ENCODE measurements around the gene RNF123.
A peak's percentile ranks its signal among the peaks of the same experiment; 100 is the strongest.

Gene RNF123

DNA sequence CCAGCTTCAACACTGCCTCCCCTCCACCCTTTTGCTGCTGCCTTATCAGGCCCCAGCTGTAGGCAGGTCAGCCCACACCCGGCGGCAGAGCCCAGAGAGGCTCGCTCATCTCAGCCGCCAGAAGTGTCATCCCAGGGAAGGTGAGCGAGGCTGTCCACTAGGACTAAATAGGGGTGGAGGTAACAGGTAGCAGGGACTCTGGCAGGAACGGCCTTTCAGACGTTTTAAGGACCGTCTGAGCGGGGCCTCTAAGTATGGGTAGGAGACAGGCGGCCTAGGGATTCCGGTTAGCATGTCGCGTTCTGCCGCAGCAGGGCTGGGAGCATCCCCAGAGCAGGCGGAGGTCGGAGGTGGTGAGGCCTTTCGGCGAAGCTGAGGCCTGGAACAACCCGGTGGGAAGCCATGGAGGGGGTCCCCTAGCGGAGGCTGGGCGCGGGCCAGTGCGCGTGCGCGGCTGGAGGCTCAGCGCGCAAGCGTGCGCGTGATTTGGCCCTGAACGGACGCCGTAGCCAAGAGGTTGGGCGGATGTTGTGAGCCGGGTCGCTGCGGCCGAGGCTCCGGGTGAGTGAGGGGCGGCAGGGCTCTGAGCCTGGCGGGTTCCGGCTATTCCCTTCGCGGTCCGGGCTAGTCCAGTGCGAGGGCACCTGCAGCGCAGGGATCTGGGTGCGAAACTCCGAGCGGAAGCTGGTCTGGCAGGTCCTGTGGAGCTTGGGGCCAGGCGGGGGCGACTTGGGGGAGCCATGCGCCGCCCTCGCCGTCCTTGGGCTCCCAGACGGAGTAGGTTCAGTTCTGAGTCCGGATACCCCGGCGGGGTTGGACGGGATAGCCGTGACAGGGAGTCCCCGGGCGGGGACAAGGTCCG is at the start of gene RNF123, which contains the start of gene MST1:
Gene RNF123 (plus strand): TSS at position 512 of the 862 bp plus-strand sequence. CDS start 1,609 bp downstream, outside the sequence.
Gene MST1 (minus strand): TSS at position 429 of the 862 bp plus-strand sequence. CDS start 783 bp downstream, outside the sequence.
- DNase-seq (ENCODE audit: low read depth): peak; percentile 90

DNA sequence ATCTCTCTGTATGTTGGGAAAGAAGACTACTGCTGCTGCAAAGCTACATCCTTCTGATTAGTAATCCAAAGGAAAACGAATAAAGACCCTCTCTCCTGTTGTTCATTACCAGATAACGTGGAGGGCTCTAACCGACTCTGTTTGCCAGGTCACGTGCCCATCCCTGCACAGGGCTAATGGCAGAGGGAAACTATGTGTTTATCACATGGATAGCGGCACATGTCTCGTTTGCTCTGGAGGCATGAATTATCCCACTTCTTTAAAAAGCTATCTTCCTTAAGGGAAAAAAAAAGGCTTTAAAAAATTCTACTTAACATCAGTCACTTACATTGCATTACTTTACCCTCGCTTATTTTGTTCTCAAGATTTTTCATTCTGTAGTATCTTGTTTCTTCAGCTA is 48.1 kb upstream of the RNF123 start:
- DNase-seq (ENCODE audit: low read depth): no peak

DNA sequence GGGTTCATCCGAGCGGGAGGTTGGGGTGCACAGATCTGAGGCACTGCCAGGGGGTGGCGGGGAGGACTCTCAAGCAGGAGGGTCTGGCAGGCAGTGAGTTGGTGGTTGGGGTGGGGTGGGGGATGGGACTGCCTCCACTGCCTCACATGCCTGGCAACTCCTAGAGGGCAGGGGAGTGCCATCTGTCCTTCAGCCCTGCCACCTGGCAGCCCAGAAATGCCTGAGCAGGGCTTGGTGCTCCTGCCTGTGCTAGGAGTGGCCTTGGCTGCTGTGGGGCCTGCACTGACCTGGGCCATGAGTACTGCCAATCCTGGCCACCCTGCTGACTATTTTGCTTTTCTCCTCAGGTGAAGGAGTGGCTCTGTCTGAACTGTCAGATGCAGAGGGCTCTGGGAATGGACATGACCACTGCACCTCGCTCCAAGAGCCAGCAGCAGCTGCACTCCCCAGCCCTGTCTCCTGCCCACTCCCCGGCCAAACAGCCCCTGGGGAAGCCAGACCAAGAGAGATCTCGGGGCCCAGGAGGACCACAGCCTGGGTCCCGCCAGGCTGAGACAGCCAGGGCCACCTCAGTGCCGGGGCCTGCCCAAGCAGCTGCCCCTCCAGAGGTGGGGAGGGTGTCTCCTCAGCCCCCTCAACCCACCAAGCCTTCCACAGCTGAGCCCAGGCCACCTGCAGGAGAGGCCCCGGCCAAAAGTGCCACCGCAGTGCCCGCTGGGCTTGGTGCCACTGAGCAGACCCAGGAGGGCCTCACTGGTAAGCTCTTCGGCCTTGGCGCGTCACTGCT is 47.2 kb upstream of the RNF123 start:
- no peak for DNase-seq (ENCODE audit: low read depth)

DNA sequence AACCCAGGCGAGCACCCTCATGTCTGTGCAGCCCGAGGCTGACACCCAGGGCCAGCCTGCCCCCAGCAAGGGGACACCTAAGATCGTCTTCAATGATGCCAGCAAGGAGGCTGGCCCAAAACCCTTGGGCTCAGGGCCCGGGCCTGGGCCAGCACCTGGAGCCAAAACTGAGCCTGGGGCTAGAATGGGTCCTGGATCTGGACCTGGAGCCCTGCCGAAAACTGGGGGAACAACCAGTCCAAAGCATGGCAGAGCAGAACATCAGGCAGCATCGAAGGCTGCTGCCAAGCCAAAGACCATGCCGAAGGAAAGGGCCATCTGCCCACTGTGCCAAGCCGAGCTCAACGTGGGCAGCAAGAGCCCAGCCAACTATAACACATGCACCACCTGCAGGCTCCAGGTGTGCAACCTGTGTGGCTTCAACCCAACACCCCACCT is 46.6 kb upstream of the RNF123 start:
- DNase-seq (ENCODE audit: low read depth): no peak

DNA sequence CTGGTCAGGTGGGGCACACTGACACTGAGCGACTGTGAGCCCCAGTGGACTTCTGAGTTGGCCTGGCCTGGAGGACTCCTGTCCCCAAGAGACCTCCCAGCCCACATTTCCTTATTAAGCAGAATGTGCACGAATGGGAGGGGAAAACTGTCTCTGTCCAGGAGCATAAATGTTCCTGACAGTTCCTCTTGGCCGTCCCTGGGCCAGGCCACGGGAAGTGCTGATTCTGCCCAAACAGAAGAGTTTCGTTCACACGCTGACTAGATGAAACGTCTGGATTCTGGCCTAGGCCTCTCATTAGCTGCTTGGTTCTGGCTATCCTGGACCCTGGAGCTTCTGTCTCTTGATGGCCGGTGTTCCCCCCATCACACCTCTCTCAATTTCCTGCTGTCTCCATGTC is 44.7 kb upstream of the RNF123 start:
- no peak for DNase-seq (ENCODE audit: low read depth)

DNA sequence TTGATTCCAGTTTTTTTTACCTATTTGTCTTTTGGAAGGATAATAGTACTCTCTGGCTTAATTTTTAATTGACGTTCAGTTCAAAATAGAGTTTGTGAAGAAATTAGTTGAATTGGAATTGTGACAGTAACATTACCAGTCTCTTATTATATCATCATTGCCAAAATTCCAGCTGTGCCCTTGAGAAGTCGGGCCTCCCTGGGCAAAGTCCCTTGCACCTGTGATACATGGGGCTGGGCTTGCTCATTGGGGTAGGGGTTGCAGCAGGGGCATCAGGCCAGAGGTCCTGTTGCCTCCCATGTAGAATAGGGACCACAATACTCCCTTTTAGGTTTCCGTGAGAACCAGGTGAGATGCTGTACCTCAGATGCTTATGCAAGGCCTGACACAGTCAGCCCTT is 43.1 kb upstream of the RNF123 start:
- DNase-seq (ENCODE audit: low read depth): no peak

DNA sequence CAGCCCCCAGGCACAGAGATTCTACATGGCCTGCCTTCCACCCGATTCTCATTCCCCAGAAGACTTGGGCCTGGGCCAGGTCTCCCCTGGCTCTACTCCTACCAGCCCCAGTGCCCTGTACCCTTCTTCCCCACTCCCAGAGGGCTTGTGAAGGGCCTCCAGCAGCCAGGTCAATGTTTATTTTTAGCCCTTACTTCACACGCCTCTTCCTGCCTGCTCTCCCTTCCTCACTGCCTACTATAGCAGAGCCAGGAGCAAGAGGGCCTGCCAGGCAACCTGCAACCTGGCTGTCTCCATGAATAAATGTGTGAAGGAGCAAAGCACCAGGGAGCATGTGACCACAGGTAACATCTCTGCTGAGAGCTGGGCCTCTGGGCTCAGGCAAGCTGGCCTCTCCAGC is 41.6 kb upstream of the RNF123 start:
- DNase-seq (ENCODE audit: low read depth): no peak

DNA sequence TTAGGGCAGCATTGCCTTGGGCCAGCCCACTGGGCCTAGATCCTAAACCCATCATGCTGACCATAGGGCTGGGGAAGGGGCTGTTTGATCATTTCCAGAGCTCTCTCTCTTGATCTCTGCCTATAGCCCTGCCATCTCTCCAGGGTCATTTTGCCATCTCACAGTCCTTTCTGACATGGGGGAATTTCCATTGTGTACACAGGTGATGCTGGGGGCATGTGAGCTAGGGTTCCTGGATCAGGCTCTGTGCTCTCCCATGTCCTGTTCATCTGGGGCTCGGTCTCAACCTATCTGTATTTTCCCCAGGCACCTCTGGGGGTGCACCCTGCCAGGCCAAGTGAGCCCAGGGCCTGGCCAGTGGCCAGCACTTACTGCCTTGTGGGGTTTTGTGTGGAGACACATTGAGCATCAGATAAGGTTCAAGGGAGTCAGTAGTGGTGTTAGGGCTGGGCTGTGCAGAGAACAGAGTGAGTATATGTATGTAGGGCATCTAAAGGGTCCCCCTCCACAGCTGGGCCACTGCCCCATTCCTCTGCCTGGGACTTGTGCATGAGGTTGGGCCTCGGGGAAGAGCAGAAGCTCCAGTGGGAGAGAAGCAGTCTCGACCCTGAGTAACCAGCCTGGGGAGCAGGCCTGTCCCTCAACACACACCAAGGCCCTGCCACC is 40.9 kb upstream of the RNF123 start:
- no peak for DNase-seq (ENCODE audit: low read depth)

DNA sequence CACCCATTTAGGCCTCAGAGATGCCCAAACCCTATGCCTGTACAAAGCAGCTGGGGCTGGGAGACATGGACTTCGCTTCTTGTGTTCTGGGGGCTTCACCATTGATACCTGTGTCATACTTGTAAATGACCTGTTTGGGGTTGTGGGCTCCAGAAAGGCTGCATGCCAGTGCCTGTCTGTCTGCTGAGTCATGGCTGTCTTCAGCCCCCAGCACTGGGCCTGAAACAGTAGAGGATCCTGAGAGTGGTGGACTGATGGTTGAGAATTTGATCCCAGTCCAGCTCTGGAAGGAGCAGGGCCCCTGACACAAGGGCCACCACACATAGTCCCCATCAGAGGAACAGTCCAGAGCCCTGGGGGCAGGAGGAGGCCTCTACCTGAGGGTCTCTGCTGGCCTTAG is 39.8 kb upstream of the RNF123 start:
- DNase-seq (ENCODE audit: low read depth): no peak

DNA sequence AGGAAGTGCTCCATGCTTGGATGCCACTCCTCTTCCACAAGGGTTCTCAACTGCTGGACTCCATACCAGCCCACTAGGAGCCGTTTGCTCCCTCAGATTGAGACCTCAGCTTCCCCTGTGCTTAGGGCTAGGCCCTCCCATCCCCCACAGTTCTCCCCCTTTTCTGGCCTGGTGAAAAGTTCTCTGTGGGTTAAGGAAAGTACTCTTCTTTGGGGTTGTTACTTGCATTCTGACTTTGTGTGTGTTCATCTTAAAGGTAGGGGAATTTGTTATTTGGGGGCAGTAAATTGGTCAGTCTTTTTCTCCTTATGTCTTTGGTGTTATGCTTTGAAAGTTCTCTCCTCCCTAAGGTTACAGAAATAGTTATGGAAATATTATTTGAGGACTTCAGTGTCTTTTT is 39.2 kb upstream of the RNF123 start:
- DNase-seq (ENCODE audit: low read depth): no peak

DNA sequence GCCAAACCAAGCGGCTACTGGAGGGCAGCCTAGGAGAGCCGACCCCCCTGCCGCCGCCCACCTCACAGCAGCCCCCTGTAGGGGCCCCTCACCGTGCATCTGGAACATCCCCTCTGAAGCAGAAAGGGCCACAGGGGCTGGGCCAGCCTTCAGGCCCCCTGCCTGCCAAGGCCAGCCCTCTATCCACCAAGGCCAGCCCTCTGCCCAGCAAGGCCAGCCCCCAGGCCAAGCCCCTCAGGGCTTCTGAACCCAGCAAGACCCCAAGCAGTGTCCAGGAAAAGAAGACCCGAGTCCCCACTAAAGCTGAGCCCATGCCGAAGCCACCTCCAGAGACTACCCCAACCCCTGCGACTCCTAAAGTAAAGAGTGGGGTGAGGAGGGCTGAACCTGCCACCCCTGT is 38.7 kb upstream of the RNF123 start:
- DNase-seq (ENCODE audit: low read depth): no peak

DNA sequence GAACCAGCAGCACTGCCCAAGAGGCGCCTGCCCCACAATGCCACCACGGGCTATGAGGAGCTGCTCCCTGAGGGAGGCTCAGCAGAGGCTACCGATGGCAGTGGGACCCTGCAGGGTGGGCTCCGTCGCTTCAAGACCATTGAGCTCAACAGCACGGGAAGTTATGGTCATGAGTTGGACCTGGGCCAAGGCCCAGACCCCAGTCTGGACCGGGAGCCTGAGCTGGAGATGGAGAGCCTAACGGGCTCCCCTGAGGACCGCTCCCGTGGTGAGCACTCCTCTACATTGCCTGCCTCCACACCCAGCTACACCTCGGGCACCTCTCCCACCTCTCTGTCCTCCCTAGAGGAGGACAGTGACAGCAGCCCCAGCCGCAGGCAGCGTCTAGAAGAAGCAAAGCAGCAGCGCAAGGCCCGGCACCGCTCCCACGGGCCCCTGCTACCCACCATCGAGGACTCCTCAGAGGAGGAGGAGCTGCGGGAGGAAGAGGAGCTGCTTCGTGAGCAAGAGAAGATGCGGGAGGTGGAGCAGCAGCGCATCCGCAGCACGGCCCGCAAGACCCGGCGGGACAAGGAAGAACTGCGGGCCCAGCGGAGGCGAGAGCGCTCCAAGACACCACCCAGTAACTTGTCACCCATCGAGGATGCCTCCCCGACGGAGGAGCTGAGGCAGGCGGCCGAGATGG is 37.0 kb upstream of the RNF123 start:
- no peak for DNase-seq (ENCODE audit: low read depth)

DNA sequence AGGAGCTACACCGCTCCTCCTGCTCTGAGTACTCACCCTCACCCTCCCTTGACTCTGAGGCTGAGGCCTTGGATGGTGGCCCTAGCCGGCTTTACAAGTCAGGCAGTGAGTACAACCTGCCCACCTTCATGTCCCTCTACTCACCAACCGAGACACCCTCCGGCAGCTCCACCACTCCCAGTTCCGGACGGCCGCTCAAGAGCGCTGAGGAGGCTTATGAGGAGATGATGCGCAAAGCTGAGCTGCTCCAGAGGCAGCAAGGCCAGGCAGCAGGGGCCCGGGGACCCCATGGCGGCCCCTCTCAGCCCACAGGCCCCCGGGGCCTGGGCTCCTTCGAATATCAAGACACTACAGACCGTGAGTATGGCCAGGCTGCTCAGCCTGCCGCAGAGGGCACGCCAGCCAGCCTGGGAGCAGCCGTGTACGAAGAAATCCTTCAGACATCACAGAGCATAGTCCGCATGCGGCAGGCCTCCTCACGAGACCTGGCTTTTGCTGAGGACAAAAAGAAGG is 36.4 kb upstream of the RNF123 start:
- no peak for DNase-seq (ENCODE audit: low read depth)

DNA sequence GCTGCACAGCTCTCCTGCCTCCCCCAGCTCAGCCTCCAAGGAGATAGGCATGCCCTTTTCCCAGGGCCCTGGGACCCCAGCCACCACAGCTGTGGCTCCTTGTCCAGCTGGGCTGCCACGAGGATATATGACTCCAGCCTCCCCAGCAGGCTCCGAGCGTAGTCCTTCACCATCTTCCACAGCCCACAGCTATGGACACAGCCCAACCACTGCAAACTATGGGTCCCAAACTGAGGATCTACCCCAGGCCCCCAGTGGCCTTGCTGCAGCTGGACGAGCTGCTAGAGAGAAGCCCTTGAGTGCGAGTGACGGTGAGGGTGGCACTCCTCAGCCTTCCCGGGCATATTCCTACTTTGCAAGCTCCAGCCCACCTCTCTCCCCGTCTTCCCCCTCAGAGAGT is 35.7 kb upstream of the RNF123 start:
- DNase-seq (ENCODE audit: low read depth): no peak

DNA sequence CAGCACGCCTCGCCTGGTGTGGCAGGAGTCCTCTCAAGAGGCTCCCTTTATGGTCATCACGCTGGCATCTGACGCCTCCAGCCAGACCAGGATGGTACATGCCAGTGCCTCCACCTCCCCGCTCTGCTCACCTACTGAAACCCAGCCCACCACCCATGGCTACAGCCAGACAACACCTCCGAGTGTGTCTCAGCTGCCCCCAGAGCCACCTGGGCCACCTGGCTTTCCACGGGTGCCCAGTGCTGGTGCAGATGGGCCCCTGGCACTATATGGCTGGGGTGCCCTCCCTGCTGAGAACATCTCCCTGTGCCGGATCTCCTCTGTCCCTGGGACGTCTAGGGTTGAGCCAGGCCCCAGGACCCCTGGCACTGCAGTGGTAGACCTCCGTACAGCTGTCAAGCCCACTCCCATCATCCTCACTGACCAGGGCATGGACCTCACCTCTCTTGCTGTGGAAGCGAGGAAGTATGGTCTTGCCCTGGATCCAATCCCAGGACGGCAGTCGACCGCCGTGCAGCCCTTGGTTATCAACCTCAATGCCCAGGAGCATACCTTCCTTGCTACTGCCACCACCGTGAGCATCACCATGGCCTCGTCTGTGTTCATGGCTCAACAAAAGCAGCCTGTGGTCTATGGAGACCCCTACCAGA is 35.1 kb upstream of the RNF123 start:
- DNase-seq (ENCODE audit: low read depth): no peak

DNA sequence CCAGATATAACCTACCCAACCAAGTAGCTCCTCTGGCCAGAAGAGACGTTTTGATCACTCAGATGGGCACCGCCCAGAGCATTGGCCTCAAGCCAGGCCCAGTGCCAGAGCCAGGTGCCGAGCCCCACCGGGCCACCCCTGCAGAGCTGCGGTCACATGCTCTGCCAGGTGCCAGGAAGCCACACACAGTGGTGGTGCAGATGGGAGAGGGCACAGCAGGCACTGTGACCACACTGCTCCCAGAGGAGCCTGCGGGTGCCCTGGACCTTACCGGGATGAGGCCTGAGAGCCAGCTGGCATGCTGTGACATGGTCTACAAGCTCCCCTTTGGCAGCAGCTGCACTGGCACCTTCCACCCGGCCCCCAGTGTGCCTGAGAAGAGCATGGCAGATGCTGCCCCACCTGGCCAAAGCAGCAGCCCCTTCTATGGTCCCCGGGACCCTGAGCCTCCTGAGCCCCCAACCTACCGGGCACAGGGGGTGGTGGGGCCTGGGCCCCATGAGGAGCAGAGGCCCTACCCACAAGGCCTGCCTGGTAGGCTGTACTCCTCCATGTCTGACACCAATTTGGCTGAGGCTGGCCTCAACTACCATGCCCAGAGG is 34.3 kb upstream of the RNF123 start:
- no peak for DNase-seq (ENCODE audit: low read depth)

DNA sequence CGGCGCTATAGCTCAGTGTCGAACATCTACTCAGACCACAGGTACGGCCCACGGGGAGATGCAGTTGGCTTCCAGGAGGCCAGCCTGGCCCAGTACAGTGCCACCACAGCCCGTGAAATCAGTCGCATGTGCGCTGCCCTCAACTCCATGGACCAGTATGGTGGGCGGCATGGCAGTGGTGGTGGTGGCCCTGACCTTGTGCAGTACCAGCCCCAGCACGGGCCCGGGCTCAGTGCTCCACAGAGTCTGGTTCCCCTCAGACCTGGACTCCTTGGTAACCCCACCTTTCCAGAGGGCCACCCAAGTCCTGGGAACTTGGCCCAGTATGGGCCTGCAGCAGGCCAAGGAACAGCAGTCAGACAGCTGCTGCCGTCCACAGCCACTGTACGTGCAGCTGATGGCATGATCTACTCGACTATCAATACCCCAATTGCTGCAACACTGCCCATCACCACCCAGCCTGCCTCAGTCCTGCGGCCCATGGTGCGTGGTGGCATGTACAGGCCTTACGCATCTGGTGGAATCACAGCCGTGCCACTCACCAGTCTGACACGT is 33.5 kb upstream of the RNF123 start:
- DNase-seq (ENCODE audit: low read depth): no peak

DNA sequence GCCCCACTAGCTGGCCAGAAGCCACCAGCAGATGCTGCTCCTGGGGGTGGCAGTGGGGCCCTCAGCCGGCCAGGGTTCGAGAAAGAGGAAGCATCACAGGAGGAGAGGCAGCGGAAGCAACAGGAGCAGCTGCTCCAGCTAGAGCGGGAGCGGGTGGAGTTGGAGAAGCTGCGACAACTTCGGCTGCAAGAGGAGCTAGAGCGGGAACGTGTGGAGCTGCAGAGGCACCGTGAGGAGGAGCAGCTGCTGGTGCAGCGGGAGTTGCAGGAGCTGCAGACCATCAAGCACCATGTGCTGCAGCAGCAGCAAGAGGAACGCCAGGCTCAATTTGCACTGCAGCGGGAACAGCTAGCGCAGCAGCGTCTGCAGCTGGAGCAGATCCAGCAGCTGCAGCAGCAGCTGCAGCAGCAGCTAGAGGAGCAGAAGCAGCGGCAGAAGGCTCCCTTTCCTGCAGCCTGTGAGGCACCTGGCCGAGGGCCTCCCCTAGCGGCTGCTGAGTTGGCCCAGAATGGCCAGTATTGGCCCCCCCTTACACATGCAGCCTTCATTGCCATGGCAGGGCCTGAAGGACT is 32.7 kb upstream of the RNF123 start:
- DNase-seq (ENCODE audit: low read depth): no peak

DNA sequence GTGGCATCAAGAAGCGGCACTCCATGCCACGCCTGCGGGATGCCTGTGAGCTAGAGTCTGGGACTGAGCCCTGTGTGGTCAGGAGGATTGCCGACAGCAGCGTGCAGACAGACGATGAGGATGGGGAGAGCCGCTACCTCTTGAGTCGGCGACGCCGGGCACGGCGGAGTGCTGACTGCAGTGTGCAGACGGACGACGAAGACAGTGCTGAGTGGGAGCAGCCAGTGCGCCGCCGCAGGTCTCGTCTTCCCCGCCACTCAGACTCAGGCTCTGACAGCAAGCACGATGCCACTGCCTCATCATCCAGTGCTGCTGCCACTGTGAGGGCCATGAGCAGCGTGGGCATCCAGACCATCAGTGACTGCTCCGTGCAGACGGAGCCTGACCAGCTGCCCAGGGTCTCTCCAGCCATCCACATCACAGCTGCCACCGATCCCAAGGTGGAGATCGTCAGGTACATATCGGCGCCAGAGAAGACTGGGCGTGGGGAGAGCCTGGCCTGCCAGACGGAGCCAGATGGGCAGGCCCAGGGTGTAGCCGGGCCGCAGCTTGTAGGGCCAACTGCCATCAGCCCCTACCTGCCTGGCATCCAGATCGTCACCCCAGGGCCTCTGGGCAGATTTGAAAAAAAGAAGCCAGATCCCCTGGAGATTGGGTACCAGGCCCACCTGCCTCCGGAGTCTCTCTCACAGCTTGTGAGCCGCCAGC is 32.0 kb upstream of the RNF123 start:
- DNase-seq (ENCODE audit: low read depth): no peak
